ENCODE data around the gene NT5C1B. TPM values are rescaled to one million over a fixed set of nuclear protein-coding genes. Genes with fewer than 3 reads are reported as not detected.

Gene NT5C1B
- total and polyA plus RNA-seq, 2 donors from 2014 or later: not detected

DNA sequence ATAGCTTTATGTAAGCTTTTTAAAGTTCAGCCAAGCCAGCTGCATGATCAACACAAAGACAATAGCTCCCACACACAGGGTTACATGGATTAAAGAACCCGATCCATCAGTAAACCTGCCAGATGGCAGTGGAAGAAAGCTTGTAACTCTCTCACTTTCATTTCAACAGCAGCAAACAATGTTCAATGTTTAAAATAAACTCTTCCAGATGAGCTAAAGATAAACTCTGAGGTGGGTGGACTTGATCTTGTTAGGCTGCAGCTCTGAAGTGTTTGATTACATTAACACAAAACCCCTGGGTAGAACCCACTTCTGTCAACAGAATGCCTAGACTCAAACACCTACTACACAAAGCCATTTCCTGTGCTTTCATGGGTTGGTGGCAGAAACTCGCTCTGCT lies 42.8 kb downstream of the NT5C1B start:
- TF ChIP-seq, protein P1, sequence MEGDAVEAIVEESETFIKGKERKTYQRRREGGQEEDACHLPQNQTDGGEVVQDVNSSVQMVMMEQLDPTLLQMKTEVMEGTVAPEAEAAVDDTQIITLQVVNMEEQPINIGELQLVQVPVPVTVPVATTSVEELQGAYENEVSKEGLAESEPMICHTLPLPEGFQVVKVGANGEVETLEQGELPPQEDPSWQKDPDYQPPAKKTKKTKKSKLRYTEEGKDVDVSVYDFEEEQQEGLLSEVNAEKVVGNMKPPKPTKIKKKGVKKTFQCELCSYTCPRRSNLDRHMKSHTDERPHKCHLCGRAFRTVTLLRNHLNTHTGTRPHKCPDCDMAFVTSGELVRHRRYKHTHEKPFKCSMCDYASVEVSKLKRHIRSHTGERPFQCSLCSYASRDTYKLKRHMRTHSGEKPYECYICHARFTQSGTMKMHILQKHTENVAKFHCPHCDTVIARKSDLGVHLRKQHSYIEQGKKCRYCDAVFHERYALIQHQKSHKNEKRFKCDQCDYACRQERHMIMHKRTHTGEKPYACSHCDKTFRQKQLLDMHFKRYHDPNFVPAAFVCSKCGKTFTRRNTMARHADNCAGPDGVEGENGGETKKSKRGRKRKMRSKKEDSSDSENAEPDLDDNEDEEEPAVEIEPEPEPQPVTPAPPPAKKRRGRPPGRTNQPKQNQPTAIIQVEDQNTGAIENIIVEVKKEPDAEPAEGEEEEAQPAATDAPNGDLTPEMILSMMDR (IDR thresholded peaks at IDR 0.05; ENCODE audit: borderline replicate concordance, extremely low read depth, insufficient read depth): no peak
- intact Hi-C loops (cut with DNase I): no loop called here
- H3K9me3 ChIP-seq (ENCODE audit: control insufficient read depth in 2 of 3, insufficient read depth in 1 of 3, low read length in 3 of 3): no peaks in the 10 kb centered on the region
- no peak overlapping the region for H3K4me3 ChIP-seq (ENCODE audit: low read length in 3 of 3)
- no peak overlapping the region for H3K9ac ChIP-seq (ENCODE audit: low read length in 3 of 3)
- DNase-seq (peak in 2 of 5 donors; percentile 21 to 27), FAIRE-seq (no peak)
- no peaks in the 10 kb centered on the region for H3K27me3 ChIP-seq (ENCODE audit: control insufficient read depth, insufficient read depth, low read length)
- no peak overlapping the region for H3K27ac ChIP-seq (ENCODE audit: low read depth in 2 of 2, low read length in 2 of 2)
- no peaks in the 10 kb centered on the region for H3K36me3 ChIP-seq (ENCODE audit: control insufficient read depth in 2 of 3, insufficient read depth in 3 of 3, low read length in 3 of 3)
- no peaks in the 10 kb centered on the region for H3K4me1 ChIP-seq (ENCODE audit: control insufficient read depth in 2 of 3, insufficient read depth in 2 of 3, low read depth in 1 of 3, low read length in 3 of 3)

DNA sequence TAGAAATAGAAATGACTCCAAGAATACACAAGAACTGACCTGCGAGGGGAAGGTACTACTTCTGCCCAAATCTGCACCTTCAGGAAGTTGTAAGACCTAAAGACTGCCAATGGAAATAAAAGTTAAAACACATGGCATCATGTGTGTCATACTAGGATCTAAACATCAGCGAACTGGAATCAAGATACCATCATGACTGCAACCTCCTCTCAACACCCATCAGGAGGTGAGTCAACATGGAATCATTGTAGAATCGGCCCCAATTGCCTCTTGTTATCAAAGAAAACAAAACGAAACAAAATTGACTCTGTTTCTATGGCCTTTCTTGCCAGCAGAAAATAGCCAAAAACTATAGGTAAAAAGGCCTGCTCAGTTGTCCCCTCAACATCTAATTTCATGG lies 44.0 kb downstream of the NT5C1B start:
- Histone ChIP-seq H3K4me1 (ENCODE audit: control insufficient read depth in 2 of 3, insufficient read depth in 2 of 3, low read depth in 1 of 3, low read length in 3 of 3) (no peaks in the 10 kb centered on the region), H3K9ac (ENCODE audit: low read length in 3 of 3) (no peak overlapping the region), H3K4me3 (ENCODE audit: low read length in 3 of 3) (no peak overlapping the region), H3K27ac (ENCODE audit: low read depth in 2 of 2, low read length in 2 of 2) (no peak overlapping the region), H3K9me3 (ENCODE audit: control insufficient read depth in 2 of 3, insufficient read depth in 1 of 3, low read length in 3 of 3) (no peaks in the 10 kb centered on the region), H3K27me3 (ENCODE audit: control insufficient read depth, insufficient read depth, low read length) (no peaks in the 10 kb centered on the region), H3K36me3 (ENCODE audit: control insufficient read depth in 2 of 3, insufficient read depth in 3 of 3, low read length in 3 of 3) (no peaks in the 10 kb centered on the region)
- TF ChIP-seq, protein P1 (IDR thresholded peaks at IDR 0.05; ENCODE audit: borderline replicate concordance, extremely low read depth, insufficient read depth): no peak
- FAIRE-seq (no peak), DNase-seq (no peak)
- intact Hi-C loops (cut with DNase I): no loop called here

DNA sequence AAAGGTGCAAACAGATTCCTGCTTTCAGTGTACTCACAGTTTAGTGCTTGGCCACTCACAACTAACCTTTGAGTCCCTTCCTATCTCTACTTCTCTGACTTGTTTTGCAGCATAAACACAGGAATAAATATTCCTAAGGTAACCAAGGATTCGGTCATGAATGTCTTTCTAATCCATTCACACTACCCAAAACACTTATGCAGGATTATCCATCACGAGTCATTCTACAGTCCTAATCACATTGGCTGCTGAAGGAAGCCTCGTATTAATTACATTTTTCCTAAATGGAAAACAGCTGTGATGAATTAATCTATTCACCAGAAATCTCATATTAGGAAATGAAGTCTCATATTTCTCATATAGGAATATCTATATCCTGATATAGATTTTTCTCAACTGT lies 45.2 kb downstream of the NT5C1B start:
- Histone ChIP-seq H3K9me3 (ENCODE audit: control insufficient read depth in 2 of 3, insufficient read depth in 1 of 3, low read length in 3 of 3) (no peaks in the 10 kb centered on the region), H3K27me3 (ENCODE audit: control insufficient read depth, insufficient read depth, low read length) (no peaks in the 10 kb centered on the region), H3K27ac (ENCODE audit: low read depth in 2 of 2, low read length in 2 of 2) (no peak overlapping the region), H3K36me3 (ENCODE audit: control insufficient read depth in 2 of 3, insufficient read depth in 3 of 3, low read length in 3 of 3) (no peaks in the 10 kb centered on the region), H3K4me1 (ENCODE audit: control insufficient read depth in 2 of 3, insufficient read depth in 2 of 3, low read depth in 1 of 3, low read length in 3 of 3) (no peaks in the 10 kb centered on the region), H3K9ac (ENCODE audit: low read length in 3 of 3) (no peak overlapping the region), H3K4me3 (ENCODE audit: low read length in 3 of 3) (no peak overlapping the region)
- TF ChIP-seq, protein P1 (IDR thresholded peaks at IDR 0.05; ENCODE audit: borderline replicate concordance, extremely low read depth, insufficient read depth): no peak
- intact Hi-C loops (cut with DNase I): no loop called here
- DNase-seq: no peak
- FAIRE-seq: no peak

DNA sequence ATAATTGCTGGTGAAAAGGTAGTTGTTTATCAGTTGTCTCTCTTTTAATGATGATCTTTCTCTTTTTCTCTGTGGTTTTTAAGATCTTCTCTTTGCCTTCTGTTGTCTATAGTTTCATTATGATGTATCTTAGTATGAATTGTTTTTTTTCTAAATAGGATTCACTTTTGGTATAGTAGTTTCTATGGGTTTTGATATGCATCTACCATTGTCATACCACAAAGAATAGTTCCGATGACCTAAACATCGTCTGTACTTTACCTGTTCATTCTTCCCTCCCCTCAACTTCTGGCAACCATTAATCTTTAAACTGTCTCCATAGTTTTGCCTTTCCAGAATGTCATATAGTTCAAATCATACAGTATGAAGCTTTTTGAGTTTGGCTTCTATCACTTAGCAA lies 48.5 kb downstream of the NT5C1B start:
- TF ChIP-seq, protein P1 (IDR thresholded peaks at IDR 0.05; ENCODE audit: borderline replicate concordance, extremely low read depth, insufficient read depth): no peak
- Histone ChIP-seq H3K27me3 (ENCODE audit: control insufficient read depth, insufficient read depth, low read length) (no peaks in the 10 kb centered on the region), H3K27ac (ENCODE audit: low read depth in 2 of 2, low read length in 2 of 2) (no peak overlapping the region), H3K9me3 (ENCODE audit: control insufficient read depth in 2 of 3, insufficient read depth in 1 of 3, low read length in 3 of 3) (no peaks in the 10 kb centered on the region), H3K36me3 (ENCODE audit: control insufficient read depth in 2 of 3, insufficient read depth in 3 of 3, low read length in 3 of 3) (no peaks in the 10 kb centered on the region), H3K9ac (ENCODE audit: low read length in 3 of 3) (no peak overlapping the region), H3K4me1 (ENCODE audit: control insufficient read depth in 2 of 3, insufficient read depth in 2 of 3, low read depth in 1 of 3, low read length in 3 of 3) (no peaks in the 10 kb centered on the region), H3K4me3 (ENCODE audit: low read length in 3 of 3) (no peak overlapping the region)
- no peak for DNase-seq
- no peak for FAIRE-seq
- intact Hi-C loops (cut with DNase I): no loop called here

All from kidney (tissue), 14 donors.